GM12892 (cell line): ENCODE data around the gene ADIRF.

Source experiments
- POLR2A ChIP-seq: IDR thresholded peaks from 2 replicates; pipeline ENCODE4 v1.6.1; 2011; ENCODE audit warnings: low read depth, low read length, control low read depth
- POLR2AphosphoS5 ChIP-seq: IDR thresholded peaks from 2 replicates; pipeline ENCODE4 v1.6.1; 2011; ENCODE audit warnings: low read depth, low read length, control low read depth

GRCh38 chr10:86950349-86950748 is 17.9 kb upstream of the ADIRF start:
- TF ChIP-seq POLR2AphosphoS5 (no peak), POLR2A (no peak)
